K562 (cell line): ENCODE data around the gene ALDH1A3. TPM values are rescaled to one million over a fixed set of nuclear protein-coding genes. Genes with fewer than 3 reads are reported as not detected.

Source experiments
- ATAC-seq: fragments of 200-7000 bp; cut with Tn5 transposase; 3 replicates; pipeline ENCODE4 v1.9.1; 2020; ENCODE audit warnings: moderate library complexity
- BruUV-seq: library from RNA; stranded (reverse); fragments of 400-500 nt; replicated peaks from 2 replicates; lab custom pipeline; 2021; lab: Mats Ljungman, UMichigan
- CTCF ChIA-PET: fragments of 300-600 bp; formaldehyde crosslinking; extraction: SDS; loops from one replicate; lab custom pipeline; 2021; ENCODE audit warnings: low intra/inter-chr PET ratio; lab: Yijun Ruan, JAX
- POLR2A ChIA-PET: fragments of 300-600, 350-650 bp; sonication (Branson Sonifier 250); formaldehyde crosslinking; extraction: SDS; loops from one replicate; lab custom pipeline; 2021; ENCODE audit warnings: antibody characterized with exemption, inconsistent platforms; lab: Yijun Ruan, JAX
- DNase-seq, 4 experiments: peaks; one replicate each; pipeline versions ENCODE4 v3.0.0 to v3.0.0-alpha.2; 2011 to 2018; ENCODE audit warnings: low spot score in 3 of 4, mixed read lengths in 3 of 4; ENCODE audit errors: extremely low read depth in 1 of 4
- FAIRE-seq: peaks from 2 replicates; lab custom pipeline; 2011; peaks lifted over from hg19 to GRCh38; lab: Jason Lieb, UNC
- H2AFZ ChIP-seq: 2 replicates; pipeline ENCODE4 v1.6.0; 2011; ENCODE audit warnings: low read depth, low read length, control low read depth, inconsistent platforms
- H3K27ac ChIP-seq: fragments of 200-600 bp; 3 replicates; pipeline ENCODE4 v1.8.0; 2011; ENCODE audit warnings: low read depth, mild to moderate bottlenecking, control low read depth, inconsistent platforms, low read length, moderate library complexity, mixed read lengths; ENCODE audit errors: extremely low read depth
- H3K27me3 ChIP-seq, 2 experiments: fragments of 300-600 bp in 1 of 2; 2 replicates in 1 of 2; 3 replicates in 1 of 2; pipeline versions ENCODE4 v1.6.0 to v1.8.0; 2011; ENCODE audit warnings: inconsistent platforms in 2 of 2, low read length in 2 of 2, mild to moderate bottlenecking in 1 of 2, mixed read lengths in 1 of 2, moderate library complexity in 1 of 2; ENCODE audit not compliant: control insufficient read depth in 2 of 2, insufficient read depth in 2 of 2
- H3K36me3 ChIP-seq: fragments of 300-600 bp; 3 replicates; pipeline ENCODE4 v1.8.0; 2011; ENCODE audit warnings: mild to moderate bottlenecking, low read length, inconsistent platforms; ENCODE audit not compliant: control insufficient read depth, insufficient read depth
- H3K4me1 ChIP-seq, 2 experiments: fragments of 200-600 bp in 1 of 2; replicated peaks in 1 of 2; 2 replicates in 1 of 2; 3 replicates in 1 of 2; pipeline versions ENCODE4 v1.5.1 to v1.8.0; 2011; ENCODE audit warnings: inconsistent platforms in 2 of 2, low read length in 2 of 2, mild to moderate bottlenecking in 1 of 2, mixed read lengths in 1 of 2, moderate library complexity in 1 of 2; ENCODE audit not compliant: control insufficient read depth in 2 of 2, insufficient read depth in 2 of 2
- H3K4me2 ChIP-seq: 2 replicates; pipeline ENCODE4 v1.6.1; 2011; ENCODE audit warnings: low read length, control low read depth, inconsistent platforms, mixed read lengths; ENCODE audit not compliant: insufficient read depth
- H3K4me3 ChIP-seq: fragments of 200-600 bp; sonication (generic), shearing (Covaris generic); 2 replicates; pipeline ENCODE4 v1.5.1; 2016; ENCODE audit warnings: control low read depth, inconsistent platforms
- H3K79me2 ChIP-seq: fragments of 200-600 bp; 3 replicates; pipeline ENCODE4 v1.8.0; 2011; ENCODE audit warnings: low read length, inconsistent platforms; ENCODE audit not compliant: control insufficient read depth, insufficient read depth
- H3K9ac ChIP-seq, 2 experiments: 2 replicates each; pipeline versions ENCODE4 v1.6.0 to v1.6.1; 2011; ENCODE audit warnings: low read depth in 2 of 2, low read length in 2 of 2, control low read depth in 1 of 2, inconsistent platforms in 1 of 2, mild to moderate bottlenecking in 1 of 2, mixed read lengths in 1 of 2; ENCODE audit not compliant: insufficient read depth in 1 of 2
- H3K9me1 ChIP-seq: one replicate; pipeline ENCODE4 v1.6.0; 2011; ENCODE audit warnings: inconsistent platforms, mild to moderate bottlenecking, low read length, moderate library complexity; ENCODE audit not compliant: control insufficient read depth, insufficient read depth
- H3K9me3 ChIP-seq: replicated peaks from 2 replicates; pipeline ENCODE4 v1.5.1; 2011; ENCODE audit warnings: low read depth, low read length, inconsistent platforms; ENCODE audit not compliant: control insufficient read depth, insufficient read depth
- H4K20me1 ChIP-seq: replicated peaks from 2 replicates; pipeline ENCODE4 v1.6.1; 2011; ENCODE audit warnings: low read length, inconsistent platforms, mixed read lengths; ENCODE audit not compliant: control insufficient read depth, insufficient read depth
- BACH1 ChIP-seq: fragments of 200-800 bp; sonication (Bioruptor generic); IDR thresholded peaks from 2 replicates; pipeline ENCODE4 v1.6.1; 2016; ENCODE audit warnings: missing genetic modification characterization, missing compliant biosample characterization
- GTF3C2 ChIP-seq: IDR thresholded peaks from 3 replicates; pipeline ENCODE4 v1.6.1; 2011; ENCODE audit warnings: borderline replicate concordance, mild to moderate bottlenecking, moderate library complexity; ENCODE audit not compliant: insufficient read length; ENCODE audit errors: extremely low read depth
- HMG20B ChIP-seq: fragments of 250-450 bp; sonication (Bioruptor Pico); IDR thresholded peaks from 2 replicates; pipeline ENCODE4 v1.5.0; 2021; ENCODE audit warnings: mild to moderate bottlenecking
- NONO ChIP-seq, 2 experiments: fragments of 200-400 bp in 1 of 2; fragments of 450-650 bp in 1 of 2; formaldehyde crosslinking in 1 of 2; IDR thresholded peaks; 2 replicates each; pipeline ENCODE4 v1.6.1; 2017; ENCODE audit warnings: low read depth in 2 of 2, mild to moderate bottlenecking in 2 of 2, moderate library complexity in 2 of 2, low read length in 1 of 2
- NRF1 ChIP-seq, 2 experiments: fragments of 450-650 bp; IDR thresholded peaks in 1 of 2; conservative IDR thresholded peaks in 1 of 2; 2 replicates each; pipeline ENCODE4 v1.6.1; 2014; ENCODE audit warnings: mild to moderate bottlenecking in 2 of 2
- SETDB1 ChIP-seq: IDR thresholded peaks from one replicate; pipeline ENCODE4 v1.6.1; 2012; ENCODE audit warnings: low read length, control low read depth, inconsistent platforms
- in situ Hi-C: fragments of 300-500 bp; cut with MboI; formaldehyde crosslinking; loops from 4 replicates; pipeline ENCODE4 v1.15.0; 2018; ENCODE audit warnings: inconsistent platforms, mixed read lengths
- intact Hi-C: fragments of 100-400 bp; cut with micrococcal nuclease; formaldehyde crosslinking; loops from 2 replicates; pipeline ENCODE4 v1.14.2; 2022
- polyA plus RNA-seq, 8 experiments: library from polyadenylated mRNA; depleted of rRNA in 4 of 8; stranded (reverse) in 5 of 8; unstranded in 3 of 8; fragments of >200 nt; fragmentation: Nextera tagmentation in 2 of 8; fragmentation: Illumina TruSeq in 1 of 8; extraction: Ambion mirVana in 2 of 8; extraction: Trizol in 1 of 8; gene quantifications; 2 replicates each; pipeline versions ENCODE4 v1.2.1 to v1.2.3, GENCODE V29; 2011 to 2014; ENCODE audit warnings: inconsistent platforms in 1 of 8, missing spikeins in 1 of 8
- total RNA-seq, 7 experiments: library from RNA; depleted of rRNA in 6 of 7; stranded (reverse); fragments of >200 nt in 6 of 7; fragmentation: Illumina TruSeq in 2 of 7; extraction: Trizol in 2 of 7; gene quantifications; 2 replicates each; pipeline versions ENCODE4 v1.2.1 to v1.2.3, GENCODE V29; 2011 to 2021; ENCODE audit warnings: low replicate concordance in 1 of 7

ALDH1A3 gene
- total and polyA plus RNA-seq, 9 of the 15 experiments (the other 6 are each of a cell fraction or from before 2014, with no cell fraction given): 0.38 TPM; not detected in 8

- no peaks in the 10 kb centered on the region for H3K4me1 ChIP-seq
- CTCF ChIA-PET: no interaction called here
- H3K4me2 ChIP-seq: no peak overlapping the region
- DNase-seq (no peak), ATAC-seq (no peak), FAIRE-seq (no peak)
- intact Hi-C loops: no loop called here
- H3K9me3 ChIP-seq: no peaks in the 10 kb centered on the region
- POLR2A ChIA-PET: no interaction called here
- H3K36me3 ChIP-seq: no peaks in the 10 kb centered on the region
- peaks cover 3 to 34% of the 10 kb centered on the region in 2 experiments for H3K27me3 ChIP-seq
- no peak overlapping the region for H3K4me3 ChIP-seq
- no peak for TF ChIP-seq HMG20B (CRISPR knock-in tag)
- TF ChIP-seq NONO (IDR thresholded peaks at IDR 0.05; ENCODE audit: low read depth in 2 of 2, low read length in 1 of 2): no peak
- no peak for TF ChIP-seq NRF1 (conservative IDR thresholded peaks at IDR 0.05 in 1 of 2, IDR thresholded peaks at IDR 0.05 in 1 of 2)
- TF ChIP-seq GTF3C2: no peak
- TF ChIP-seq SETDB1: no peak
- TF ChIP-seq BACH1 (tag): no peak
- no peaks in the 10 kb centered on the region for H3K79me2 ChIP-seq
- H3K9me1 ChIP-seq: no peaks in the 10 kb centered on the region
- no peaks in the 10 kb centered on the region for H4K20me1 ChIP-seq
- in situ Hi-C loops: no loop called here
- no peak overlapping the region for H3K9ac ChIP-seq
- no peak overlapping the region for H2AFZ ChIP-seq
- no TSS peak for BruUV-seq
- no peak overlapping the region for H3K27ac ChIP-seq
Observed at GRCh38 chr15:100934166-100934565, 54.5 kb downstream of the ALDH1A3 start.
